SHP77 (cell line): ENCODE data around the gene CACNA1C.

Source experiments
- DNase-seq, 2 experiments: peaks; one replicate each; lab custom pipeline; 2025; lab: John Stamatoyannopoulos, UW

The CACNA1C gene

GRCh38 chr12:2052826-2053678 is at the start of gene CACNA1C:
TSS of gene CACNA1C (plus strand) at chr12:2052987. CDS start at chr12:2053563, 576 bp downstream.
- no peak for DNase-seq

DNA sequence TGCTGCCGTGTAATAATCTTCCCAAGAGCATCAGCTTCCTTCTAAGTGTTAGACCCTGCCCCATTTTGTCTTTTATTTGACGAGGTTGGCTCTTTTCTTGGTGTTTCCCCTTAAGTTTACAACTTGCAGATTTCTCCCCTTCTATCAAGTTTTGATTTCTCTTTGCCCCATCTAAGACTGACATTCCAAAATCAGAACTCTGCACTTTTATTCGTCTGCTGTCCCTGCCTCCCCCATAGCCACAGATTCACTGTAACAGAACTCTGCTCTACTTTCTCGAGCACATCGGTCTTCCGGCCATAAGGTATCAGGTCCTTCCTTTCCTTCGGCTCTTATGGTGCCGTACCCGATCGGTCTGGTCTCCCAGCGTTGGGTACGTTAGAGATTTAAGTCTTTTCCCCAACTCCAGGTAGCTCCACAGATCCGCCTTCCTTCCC is 49.1 kb upstream of the CACNA1C start:
- no peak for DNase-seq

GRCh38 chr12:2004113-2004929 is 48.5 kb upstream of the CACNA1C start, which contains the start of gene DCP1B:
TSS of gene DCP1B (minus strand) at chr12:2004457. CDS start at chr12:2004431, 26 bp downstream.
- DNase-seq = peak; percentile 75 to 76

- DNase-seq = no peak
Measured at GRCh38 chr12:2008677-2009076, 44.1 kb upstream of the CACNA1C start.

DNA sequence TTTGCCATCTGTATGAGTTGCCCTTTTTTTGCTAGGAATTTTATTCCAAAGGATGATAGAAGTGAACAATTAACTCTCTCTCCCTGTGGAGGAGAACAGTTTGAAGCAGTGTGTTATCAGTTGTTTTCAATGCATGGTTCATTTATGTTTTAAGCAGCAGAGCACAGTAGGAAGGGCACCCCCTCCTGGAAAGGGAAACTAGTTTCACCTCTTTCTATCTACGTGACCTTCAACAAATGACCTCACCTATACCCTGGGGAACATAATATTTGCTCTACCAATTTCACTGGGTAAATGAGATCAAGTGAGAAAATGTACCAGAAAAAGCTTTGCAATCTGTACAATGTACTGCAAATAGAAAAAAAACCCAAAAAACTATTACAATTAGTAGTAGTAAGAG is 43.2 kb upstream of the CACNA1C start:
- DNase-seq = no peak

GRCh38 chr12:2011643-2012607 is 40.9 kb upstream of the CACNA1C start:
- DNase-seq = no peak

GRCh38 chr12:2013086-2013485 is 39.7 kb upstream of the CACNA1C start:
- DNase-seq = no peak

- DNase-seq = no peak
Measured at GRCh38 chr12:2013527-2014223, 39.1 kb upstream of the CACNA1C start.

GRCh38 chr12:2014231-2014630 is 38.6 kb upstream of the CACNA1C start:
- no peak for DNase-seq

DNA sequence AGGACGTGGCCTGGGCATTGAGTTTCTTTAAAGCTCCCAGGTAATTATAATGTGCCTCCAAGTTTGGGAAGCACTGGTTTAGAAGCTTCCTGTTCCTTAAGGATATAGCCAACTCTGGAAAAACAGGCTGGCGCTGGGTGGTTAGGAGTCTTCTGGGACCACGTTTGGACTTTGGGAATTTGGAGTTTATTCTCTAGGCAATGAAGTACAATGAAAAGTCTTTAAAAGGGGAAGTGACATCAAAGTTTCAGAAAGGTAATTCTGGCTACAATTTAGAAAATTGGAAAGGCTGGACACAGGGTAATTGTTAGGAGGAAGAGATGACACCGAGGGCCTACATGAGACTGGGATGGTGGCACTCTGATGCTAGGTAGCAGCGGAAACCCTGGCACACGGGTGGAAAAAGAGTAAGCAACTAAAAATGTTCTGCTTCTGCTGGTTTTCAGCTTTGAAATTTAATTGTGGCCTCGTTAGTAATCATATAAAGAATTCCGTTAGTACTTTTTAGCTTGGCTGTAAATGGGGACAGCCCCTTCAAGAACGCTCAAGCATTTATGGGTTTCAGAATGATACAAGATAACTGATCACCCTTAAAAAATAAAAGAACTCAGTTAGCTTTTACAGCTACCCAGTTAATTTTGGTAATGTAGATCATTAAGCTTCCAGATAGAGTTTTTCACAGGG is 35.8 kb upstream of the CACNA1C start:
- no peak for DNase-seq

- DNase-seq = no peak
Measured at GRCh38 chr12:2017546-2018337, 35.0 kb upstream of the CACNA1C start.

DNA sequence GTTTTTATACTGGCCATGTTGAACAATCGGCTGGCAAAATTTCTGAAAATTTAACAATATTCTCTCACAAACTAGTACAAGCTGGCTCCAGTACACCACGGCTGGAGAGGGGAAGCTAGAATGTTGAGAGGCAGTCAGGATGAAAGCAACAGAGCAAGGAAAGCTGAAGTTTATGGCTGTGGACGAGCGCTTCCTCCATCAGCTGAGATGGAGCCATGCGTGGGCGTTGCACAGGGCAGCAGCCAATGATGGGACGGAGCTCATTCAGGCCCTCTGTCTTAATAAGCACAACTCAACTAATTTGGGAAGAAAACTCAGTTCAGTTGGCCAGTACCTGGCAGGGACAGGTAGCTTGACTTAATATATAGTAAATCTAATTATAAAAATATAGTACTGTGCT is 34.4 kb upstream of the CACNA1C start:
- DNase-seq = no peak

DNA sequence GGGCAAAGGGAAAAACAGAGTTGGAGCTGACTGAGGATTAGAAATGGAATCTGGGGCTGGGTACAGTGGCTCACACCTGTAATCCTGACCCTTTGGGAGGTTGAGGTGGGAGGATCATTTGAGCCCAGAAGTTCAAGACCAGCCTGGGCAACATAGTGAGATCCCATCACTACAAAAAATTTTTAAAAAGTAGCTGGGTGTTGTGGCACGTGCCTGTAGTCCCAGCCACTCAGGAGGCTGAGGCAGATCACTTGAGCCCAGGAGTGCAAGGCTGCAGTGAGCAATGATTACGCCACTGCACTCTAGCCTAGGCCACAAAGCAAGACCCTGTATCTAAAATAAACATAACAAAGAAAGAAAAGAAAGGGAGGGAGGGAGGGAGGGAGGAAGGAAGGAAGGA is 33.7 kb upstream of the CACNA1C start:
- DNase-seq = no peak

GRCh38 chr12:2020511-2020910 is 32.3 kb upstream of the CACNA1C start:
- DNase-seq = no peak

GRCh38 chr12:2023365-2023764 is 29.4 kb upstream of the CACNA1C start:
- no peak for DNase-seq

DNA sequence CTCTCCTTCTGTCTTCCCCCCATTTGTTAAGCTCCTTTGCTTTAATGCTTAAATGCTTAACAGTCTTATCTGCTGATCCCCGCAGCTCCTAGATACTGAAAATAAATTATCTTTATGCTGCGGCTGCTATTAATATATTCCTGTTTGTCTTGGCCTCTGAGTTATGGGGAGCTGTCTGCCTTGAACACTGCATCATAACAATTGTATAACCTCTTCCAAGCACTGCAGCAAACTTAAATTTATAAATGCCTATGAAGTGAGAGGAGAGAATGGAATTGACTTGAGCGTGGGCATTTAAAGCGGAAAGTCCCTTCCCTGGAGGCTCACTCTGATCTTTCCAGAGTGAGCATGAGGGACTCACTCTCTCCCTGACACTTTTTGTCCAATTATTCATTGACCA is 25.4 kb upstream of the CACNA1C start:
- no peak for DNase-seq

DNA sequence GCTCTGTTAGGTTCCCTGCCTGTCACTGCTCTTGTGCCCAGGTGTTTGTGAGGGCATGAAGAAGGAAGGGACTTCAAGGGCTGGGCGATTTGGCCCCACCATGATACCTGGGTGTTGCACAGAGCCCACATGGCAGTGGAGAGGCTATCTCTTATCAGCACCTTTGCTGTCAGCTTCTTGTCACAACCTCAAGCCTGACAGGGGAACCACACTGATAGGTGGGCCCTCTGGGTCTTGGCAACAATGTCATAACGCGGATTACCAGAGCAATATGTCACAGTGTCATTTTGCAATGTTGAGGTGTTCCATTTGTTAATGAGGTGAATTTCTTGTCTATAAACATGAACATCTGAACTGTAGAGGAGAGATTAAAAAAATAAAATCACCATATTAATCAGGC is 22.9 kb upstream of the CACNA1C start:
- no peak for DNase-seq

GRCh38 chr12:2032506-2032905 is 20.3 kb upstream of the CACNA1C start:
- no peak for DNase-seq

- DNase-seq = peak in 1 of 2 experiments; percentile 68
Measured at GRCh38 chr12:2034633-2035430, 18.0 kb upstream of the CACNA1C start.
